ENCODE measurements around the gene GABARAPL1. TPM values are rescaled to one million over a fixed set of nuclear protein-coding genes. Genes with fewer than 3 reads are reported as not detected.

Gene GABARAPL1
- total RNA-seq, 2 donors from 2014 or later: 6.9 to 25.1 TPM

GRCh38 chr12:10272467-10272866 is 59.8 kb downstream of the GABARAPL1 start:
- Mint-ChIP-seq H3K36me3 (ENCODE audit: low read depth) (no peaks in the 10 kb centered on the region), H3K27me3 (peaks cover 7% of the 10 kb centered on the region), H3K27ac (no peak overlapping the region), H3K4me1 (no peaks in the 10 kb centered on the region), H3K4me3 (no peak overlapping the region), H3K9me3 (no peaks in the 10 kb centered on the region)
- ATAC-seq (replicated peaks): no peak

Other genes starting within 250 kb of the GABARAPL1 start
- gene CLEC12A, start 241.5 kb upstream of the GABARAPL1 start, total RNA-seq: under 1 TPM in 1 of 2 donors, not detected in 1; 0.39 TPM
- gene CLEC1B, start 213.8 kb upstream of the GABARAPL1 start, total RNA-seq: not detected
- gene CLEC12B, start 202.2 kb upstream of the GABARAPL1 start, total RNA-seq: not detected
- gene CLEC9A, start 182.2 kb upstream of the GABARAPL1 start, total RNA-seq: not detected
- not detected for gene CLEC1A, start 113.9 kb upstream of the GABARAPL1 start, total RNA-seq
- under 1 TPM in 1 of 2 donors, not detected in 1; 0.26 TPM for gene CLEC7A, start 82.7 kb upstream of the GABARAPL1 start, total RNA-seq
- not detected for gene OLR1, start 40.7 kb upstream of the GABARAPL1 start, total RNA-seq
- not detected for gene TMEM52B, start 33.8 kb upstream of the GABARAPL1 start, total RNA-seq
- gene KLRD1, start 95.0 kb downstream of the GABARAPL1 start, total RNA-seq: 1 to 10 TPM in 1 of 2 donors, not detected in 1; 1.1 TPM
- gene KLRK1, start 177.2 kb downstream of the GABARAPL1 start, total RNA-seq: under 1 TPM; 0.19 to 0.24 TPM
- gene KLRC4, start 196.9 kb downstream of the GABARAPL1 start, total RNA-seq: not detected
- not detected for gene KLRC3, start 207.7 kb downstream of the GABARAPL1 start, total RNA-seq
- gene KLRC2, start 223.1 kb downstream of the GABARAPL1 start, total RNA-seq: not detected
- under 1 TPM in 1 of 2 donors, not detected in 1; 0.26 TPM for gene KLRC1, start 240.5 kb downstream of the GABARAPL1 start, total RNA-seq